GM12891 (cell line): Measurements from ENCODE around the gene CREB5.

Experiments used
- PAX5 ChIP-seq: IDR thresholded peaks from 2 replicates; pipeline ENCODE4 v1.6.1; 2011; ENCODE audit warnings: low read length, moderate library complexity, mild to moderate bottlenecking; ENCODE audit not compliant: insufficient read depth, severe bottlenecking
- POLR2A ChIP-seq: IDR thresholded peaks from 2 replicates; pipeline ENCODE4 v1.6.1; 2011; ENCODE audit warnings: low read depth, low read length, control low read depth
- POLR2AphosphoS5 ChIP-seq: IDR thresholded peaks from 2 replicates; pipeline ENCODE4 v1.6.1; 2011; ENCODE audit warnings: low read depth, low read length, control low read depth
- TAF1 ChIP-seq: IDR thresholded peaks from 2 replicates; pipeline ENCODE4 v1.6.1; 2011; ENCODE audit warnings: low read depth, low read length, control low read depth

- TF ChIP-seq POLR2A, result no peak
- TF ChIP-seq TAF1, result no peak
- no peak for TF ChIP-seq POLR2AphosphoS5
- no peak for TF ChIP-seq PAX5
Measured at GRCh38 chr7:28595801-28596200, 183.5 kb downstream of the CREB5 start.
